HepG2 (cell line): ENCODE data around the gene TMEM271.

Source experiments
- BORCS8-MEF2B ChIP-seq: sonication (generic); formaldehyde crosslinking; IDR thresholded peaks from 2 replicates; pipeline ENCODE4 v1.8.0; 2022; ENCODE audit warnings: mild to moderate bottlenecking, missing genetic modification reagents
- CENPT ChIP-seq: sonication (generic); formaldehyde crosslinking; IDR thresholded peaks from 2 replicates; pipeline ENCODE4 v1.8.0; 2022; ENCODE audit warnings: low read depth, mild to moderate bottlenecking, moderate library complexity, missing genetic modification reagents
- CTCF ChIP-seq: sonication (generic); formaldehyde crosslinking; IDR thresholded peaks from 2 replicates; pipeline ENCODE4 v1.5.0; 2020; ENCODE audit warnings: mild to moderate bottlenecking, missing genetic modification reagents, moderate library complexity
- ETS1 ChIP-seq: sonication (generic); formaldehyde crosslinking; IDR thresholded peaks from 2 replicates; pipeline ENCODE4 v1.4.0; 2020; ENCODE audit warnings: missing genetic modification reagents
- FOXM1 ChIP-seq: sonication (generic); formaldehyde crosslinking; IDR thresholded peaks from 2 replicates; pipeline ENCODE4 v1.5.0; 2020; ENCODE audit warnings: missing genetic modification reagents
- MED13 ChIP-seq: sonication (generic); formaldehyde crosslinking; IDR thresholded peaks from 2 replicates; pipeline ENCODE4 v1.5.0; 2020; ENCODE audit warnings: missing genetic modification reagents
- SUZ12 ChIP-seq: fragments of 150-350 bp; IDR thresholded peaks from 2 replicates; pipeline ENCODE4 v1.6.1; 2014; ENCODE audit warnings: low read depth, low read length
- TAF1 ChIP-seq: sonication (generic); formaldehyde crosslinking; IDR thresholded peaks from 2 replicates; pipeline ENCODE4 v1.4.0; 2020; ENCODE audit warnings: missing genetic modification reagents
- THRA ChIP-seq: sonication (generic); formaldehyde crosslinking; IDR thresholded peaks from 2 replicates; pipeline ENCODE4 v1.4.0; 2020; ENCODE audit warnings: missing genetic modification reagents, borderline replicate concordance
- TRIM24 ChIP-seq: sonication (generic); formaldehyde crosslinking; IDR thresholded peaks from 2 replicates; pipeline ENCODE4 v1.8.0; 2022; ENCODE audit warnings: mild to moderate bottlenecking, missing genetic modification reagents
- ZKSCAN8 ChIP-seq: IDR thresholded peaks from 2 replicates; pipeline ENCODE4 v1.6.1; 2016; ENCODE audit warnings: borderline replicate concordance, missing genetic modification reagents, missing compliant biosample characterization
- ZNF496 ChIP-seq: sonication (generic); formaldehyde crosslinking; IDR thresholded peaks from 2 replicates; pipeline ENCODE4 v1.8.1; 2023; ENCODE audit warnings: mild to moderate bottlenecking, moderate library complexity, missing genetic modification reagents; ENCODE audit not compliant: insufficient replicate concordance
- ZNF724P ChIP-seq: sonication (generic); formaldehyde crosslinking; IDR thresholded peaks from 2 replicates; pipeline ENCODE4 v1.8.0; 2022; ENCODE audit warnings: missing genetic modification reagents, borderline replicate concordance

- TF ChIP-seq SUZ12 (no peak), TAF1 (CRISPR knock-in tag) (no peak), BORCS8-MEF2B (CRISPR knock-in tag) (no peak), FOXM1 (no peak), CENPT (CRISPR knock-in tag) (no peak), ZNF724P (no peak), ZKSCAN8 (CRISPR knock-in tag) (no peak), CTCF (CRISPR knock-in tag) (no peak), ETS1 (CRISPR knock-in tag) (no peak), ZNF496 (no peak), TRIM24 (CRISPR knock-in tag) (no peak), MED13 (CRISPR knock-in tag) (no peak), THRA (CRISPR knock-in tag) (no peak)
Measured at GRCh38 chr4:579543-580175, 3.6 kb upstream of the TMEM271 start.
